Activated CD8-positive, alpha-beta T cell treated with anti-CD3 and anti-CD28 coated beads, Interleukin-2, amount 10 ng/mL, durations not matched to agents 7 days and 5 days (primary cell): ENCODE measurements around the gene CLIC3. TPM values are rescaled to one million over a fixed set of nuclear protein-coding genes. Genes with fewer than 3 reads are reported as not detected.

Experiments
- ATAC-seq: fragments of 150-1000 bp; cut with Tn5 transposase; one replicate; pipeline ENCODE4 v1.10.0; 2021; ENCODE audit warnings: moderate library complexity
- CTCF ChIA-PET: fragments of 350-600 bp; sonication (Branson Sonifier 250); formaldehyde crosslinking; loops from one replicate; lab custom pipeline; 2021; ENCODE audit warnings: antibody characterized with exemption; lab: Charles Lee
- POLR2A ChIA-PET: fragments of 350-600 bp; sonication (Branson Sonifier 250); formaldehyde crosslinking; loops from one replicate; lab custom pipeline; 2021; ENCODE audit warnings: antibody characterized with exemption; lab: Charles Lee
- DNase-seq: peaks from one replicate; pipeline ENCODE4 v3.0.0-alpha.2; 2020
- H3K27ac Mint-ChIP-seq: one replicate; pipeline ENCODE4 v1.8.0; 2021; ENCODE audit warnings: mild to moderate bottlenecking, mixed read lengths
- H3K27me3 Mint-ChIP-seq: one replicate; pipeline ENCODE4 v1.8.0; 2021; ENCODE audit warnings: low read depth, mixed read lengths
- H3K36me3 Mint-ChIP-seq: one replicate; pipeline ENCODE4 v1.8.0; 2021; ENCODE audit warnings: low read depth, mixed read lengths
- H3K4me1 Mint-ChIP-seq: one replicate; pipeline ENCODE4 v1.8.0; 2021; ENCODE audit warnings: low read depth, mixed read lengths
- H3K4me3 Mint-ChIP-seq: one replicate; pipeline ENCODE4 v1.8.0; 2021; ENCODE audit warnings: mild to moderate bottlenecking, mixed read lengths
- H3K9me3 Mint-ChIP-seq: one replicate; pipeline ENCODE4 v1.8.0; 2022; ENCODE audit warnings: mixed read lengths; ENCODE audit not compliant: insufficient read depth
- total RNA-seq, 2 experiments: library from RNA; stranded (reverse); gene quantifications; one replicate each; pipeline ENCODE4 v1.2.3, GENCODE V29; 2021

The CLIC3 gene
- total RNA-seq, 2 experiments from 2014 or later = 3.6 to 4.8 TPM

- no peaks in the 10 kb centered on the region for H3K36me3 Mint-ChIP-seq
- POLR2A ChIA-PET = no interaction called here
- peaks cover 25% of the 10 kb centered on the region for H3K4me1 Mint-ChIP-seq
- DNase-seq = no peak
- CTCF ChIA-PET = no interaction called here
- no peaks in the 10 kb centered on the region for H3K27me3 Mint-ChIP-seq
- no peak within 1 kb of the TSS for H3K4me3 Mint-ChIP-seq
- no peak within 1 kb of the TSS for H3K27ac Mint-ChIP-seq
- ATAC-seq = no peak
- H3K9me3 Mint-ChIP-seq = no peaks in the 10 kb centered on the region
Observed at GRCh38 chr9:136977223-136977622, 19.1 kb downstream of the CLIC3 start, which contains the start of gene PTGDS. Gene PTGDS, plus strand, starts transcription at chr9:136977504. Its CDS starts 75 bp downstream, at chr9:136977579.

GRCh38 chr9:136975644-136976043 lies 20.7 kb downstream of the CLIC3 start:
- peak overlapping the region; percentile 60 for H3K27ac Mint-ChIP-seq

GRCh38 chr9:136974817-136975535 lies 21.4 kb downstream of the CLIC3 start:
- ATAC-seq (no peak), DNase-seq (no peak)
- Mint-ChIP-seq H3K27ac (peak overlapping the region; percentile 60), H3K36me3 (no peaks in the 10 kb centered on the region), H3K27me3 (no peaks in the 10 kb centered on the region), H3K4me3 (peak overlapping the region; percentile 38), H3K9me3 (no peaks in the 10 kb centered on the region), H3K4me1 (peaks cover 25% of the 10 kb centered on the region)
- POLR2A ChIA-PET = interaction anchor here (2.5 kb wide), 1 partner anchor 17 kb away, joined by 10 read pairs; no protein-coding TSS in a partner anchor
- CTCF ChIA-PET = interaction anchor here (0.7 to 3.3 kb wide), 10 partner anchors 9 to 133 kb away, joined by 3 to 25 read pairs (median 6); partner anchors contain the start of genes AJM1 and PAXX

More at GRCh38 chr9:136975644-136976043, 20.7 kb downstream of the CLIC3 start:
- POLR2A ChIA-PET = interaction anchor here (2.5 kb wide), 1 partner anchor 16 kb away, joined by 10 read pairs; no protein-coding TSS in a partner anchor
- Mint-ChIP-seq H3K9me3 (no peaks in the 10 kb centered on the region), H3K4me1 (peaks cover 25% of the 10 kb centered on the region), H3K27me3 (no peaks in the 10 kb centered on the region), H3K36me3 (no peaks in the 10 kb centered on the region), H3K4me3 (peak overlapping the region; percentile 38)
- peak; percentile 47 for DNase-seq
- ATAC-seq = no peak
- CTCF ChIA-PET = interaction anchor here (0.7 to 3.3 kb wide), 8 partner anchors 10 to 133 kb away, joined by 3 to 25 read pairs (median 4); partner anchors contain the start of genes AJM1 and FUT7

GRCh38 chr9:136973618-136974617 lies 22.4 kb downstream of the CLIC3 start:
- H3K36me3 Mint-ChIP-seq = no peaks in the 10 kb centered on the region
- H3K9me3 Mint-ChIP-seq = no peaks in the 10 kb centered on the region
- H3K4me3 Mint-ChIP-seq = no peak overlapping the region
- ChIA-PET POLR2A (interaction anchor here (2.5 kb wide), 1 partner anchor 18 kb away, joined by 10 read pairs; no protein-coding TSS in a partner anchor), CTCF (interaction anchor here (1.1 to 3.3 kb wide), 6 partner anchors 8 to 132 kb away, joined by 3 to 25 read pairs (median 8); partner anchors contain the start of genes AJM1 and PAXX)
- ATAC-seq = no peak
- no peak overlapping the region for H3K27ac Mint-ChIP-seq
- no peaks in the 10 kb centered on the region for H3K27me3 Mint-ChIP-seq
- H3K4me1 Mint-ChIP-seq = peaks cover 25% of the 10 kb centered on the region
- DNase-seq = no peak

- no peak overlapping the region for H3K27ac Mint-ChIP-seq
- H3K27me3 Mint-ChIP-seq = no peaks in the 10 kb centered on the region
- no peaks in the 10 kb centered on the region for H3K36me3 Mint-ChIP-seq
- DNase-seq (no peak), ATAC-seq (no peak)
- peaks cover 25% of the 10 kb centered on the region for H3K4me1 Mint-ChIP-seq
- POLR2A ChIA-PET = no interaction called here
- no peak overlapping the region for H3K4me3 Mint-ChIP-seq
- CTCF ChIA-PET = interaction anchor here (2.3 kb wide), 1 partner anchor 56 kb away, joined by 8 read pairs; no protein-coding TSS in a partner anchor
- H3K9me3 Mint-ChIP-seq = no peaks in the 10 kb centered on the region
Observed at GRCh38 chr9:136972743-136973142, 23.6 kb downstream of the CLIC3 start.

- Mint-ChIP-seq H3K4me1 (peaks cover 23% of the 10 kb centered on the region), H3K27ac (no peak overlapping the region), H3K9me3 (no peaks in the 10 kb centered on the region), H3K4me3 (no peak overlapping the region), H3K27me3 (no peaks in the 10 kb centered on the region), H3K36me3 (no peaks in the 10 kb centered on the region)
- no peak for ATAC-seq
- DNase-seq = no peak
- ChIA-PET POLR2A (no interaction called here), CTCF (interaction anchor here (2.3 kb wide), 1 partner anchor 57 kb away, joined by 8 read pairs; no protein-coding TSS in a partner anchor)
Observed at GRCh38 chr9:136972335-136972734, 24.0 kb downstream of the CLIC3 start.

- Mint-ChIP-seq H3K27me3 (no peaks in the 10 kb centered on the region), H3K9me3 (no peaks in the 10 kb centered on the region)
- POLR2A ChIA-PET = interaction anchor here (0.7 kb wide), 1 partner anchor 12 kb away, joined by 3 read pairs; no protein-coding TSS in a partner anchor
Observed at GRCh38 chr9:136971746-136972145, 24.6 kb downstream of the CLIC3 start.

GRCh38 chr9:136970361-136970760 lies 26.0 kb downstream of the CLIC3 start:
- Mint-ChIP-seq H3K4me1 (peaks cover 26% of the 10 kb centered on the region), H3K4me3 (no peak overlapping the region), H3K9me3 (no peaks in the 10 kb centered on the region), H3K27ac (no peak overlapping the region), H3K36me3 (no peaks in the 10 kb centered on the region), H3K27me3 (no peaks in the 10 kb centered on the region)
- ChIA-PET POLR2A (interaction anchor here (0.6 kb wide), 1 partner anchor 68 kb away, joined by 3 read pairs; no protein-coding TSS in a partner anchor), CTCF (interaction anchor here (0.8 kb wide), 1 partner anchor 36 kb away, joined by 4 read pairs; no protein-coding TSS in a partner anchor)
- DNase-seq = no peak
- no peak for ATAC-seq

More at GRCh38 chr9:136971746-136972145, 24.6 kb downstream of the CLIC3 start:
- H3K27ac Mint-ChIP-seq = no peak overlapping the region
- peaks cover 23% of the 10 kb centered on the region for H3K4me1 Mint-ChIP-seq
- no peaks in the 10 kb centered on the region for H3K36me3 Mint-ChIP-seq
- DNase-seq = no peak
- H3K4me3 Mint-ChIP-seq = no peak overlapping the region
- ATAC-seq = no peak
- CTCF ChIA-PET = no interaction called here

- Mint-ChIP-seq H3K36me3 (no peaks in the 10 kb centered on the region), H3K27me3 (no peaks in the 10 kb centered on the region), H3K4me1 (peaks cover 24% of the 10 kb centered on the region), H3K4me3 (no peak overlapping the region), H3K27ac (no peak overlapping the region), H3K9me3 (no peaks in the 10 kb centered on the region)
- DNase-seq (no peak), ATAC-seq (no peak)
- CTCF ChIA-PET = no interaction called here
- POLR2A ChIA-PET = interaction anchor here (0.7 kb wide), 1 partner anchor 26 kb away, joined by 3 read pairs; no protein-coding TSS in a partner anchor
Observed at GRCh38 chr9:136969774-136970173, 26.6 kb downstream of the CLIC3 start.

GRCh38 chr9:136969150-136969549 lies 27.2 kb downstream of the CLIC3 start:
- H3K4me3 Mint-ChIP-seq = no peak overlapping the region
- DNase-seq (no peak), ATAC-seq (no peak)
- no peaks in the 10 kb centered on the region for H3K9me3 Mint-ChIP-seq
- no peak overlapping the region for H3K27ac Mint-ChIP-seq
- H3K27me3 Mint-ChIP-seq = no peaks in the 10 kb centered on the region
- H3K36me3 Mint-ChIP-seq = no peaks in the 10 kb centered on the region
- ChIA-PET POLR2A (interaction anchor here (0.7 kb wide), 1 partner anchor 25 kb away, joined by 3 read pairs; no protein-coding TSS in a partner anchor), CTCF (interaction anchor here (1.4 kb wide), 1 partner anchor 66 kb away, joined by 4 read pairs; no protein-coding TSS in a partner anchor)
- peaks cover 24% of the 10 kb centered on the region for H3K4me1 Mint-ChIP-seq
